Uterus (tissue), 2 donors: ENCODE measurements around the gene MAL.
"Not testable (repeated sequence)": the region's sequence is repeated elsewhere in the genome, so short reads cannot be mapped to it uniquely, and the experiment has no call there.

ENCODE experiments used
- POLR2A ChIP-seq, 2 donors: fragments of 450-650 bp; IDR thresholded peaks; one replicate each; pipeline ENCODE4 v1.6.1; 2016; ENCODE audit warnings: antibody characterized with exemption in 2 of 2, mild to moderate bottlenecking in 1 of 2, moderate library complexity in 1 of 2
- TF ChIP-seq, protein P1 (sequence below), 4 experiments: fragments of 200-600 bp in 2 of 4; fragments of 450-650 bp in 2 of 4; sonication (generic) in 2 of 4; IDR thresholded peaks; one replicate each; pipeline ENCODE4 v1.5.1; 2016 to 2019; ENCODE audit warnings: antibody characterized with exemption in 4 of 4, mild to moderate bottlenecking in 2 of 4, moderate library complexity in 1 of 4

DNA sequence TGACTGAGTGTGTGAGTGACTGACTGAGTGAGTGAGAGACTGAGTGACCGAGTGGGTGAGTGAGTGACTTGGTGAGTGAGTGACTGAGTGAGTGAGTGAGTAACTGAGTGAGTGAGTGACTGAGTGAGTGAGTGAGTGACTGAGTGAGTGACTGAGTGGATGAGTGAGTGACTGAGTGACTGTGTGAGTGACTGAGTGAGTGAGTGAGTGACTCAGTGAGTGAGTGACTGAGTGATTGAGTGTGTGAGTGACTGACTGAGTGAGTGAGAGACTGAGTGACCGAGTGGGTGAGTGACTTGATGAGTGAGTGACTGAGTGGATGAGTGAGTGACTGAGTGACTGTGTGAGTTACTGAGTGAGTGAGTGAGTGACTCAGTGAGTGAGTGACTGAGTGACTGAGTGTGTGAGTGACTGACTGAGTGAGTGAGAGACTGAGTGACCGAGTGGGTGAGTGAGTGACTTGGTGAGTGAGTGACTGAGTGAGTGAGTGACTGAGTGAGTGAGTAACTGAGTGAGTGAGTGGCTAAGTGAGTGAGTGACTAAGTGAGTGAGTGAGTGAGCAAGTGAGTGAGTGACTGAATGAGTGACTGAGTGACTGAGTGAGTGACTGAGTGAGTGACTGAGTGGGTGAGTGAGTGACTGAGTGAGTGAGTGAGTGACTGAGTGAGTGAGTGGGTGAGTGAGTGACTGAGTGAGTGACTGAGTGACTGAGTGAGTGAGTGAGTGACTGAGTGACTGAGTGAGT lies 12.5 kb downstream of the MAL start:
- not testable (repeated sequence) for TF ChIP-seq POLR2A (IDR thresholded peaks at IDR 0.05)
- TF ChIP-seq, protein P1, sequence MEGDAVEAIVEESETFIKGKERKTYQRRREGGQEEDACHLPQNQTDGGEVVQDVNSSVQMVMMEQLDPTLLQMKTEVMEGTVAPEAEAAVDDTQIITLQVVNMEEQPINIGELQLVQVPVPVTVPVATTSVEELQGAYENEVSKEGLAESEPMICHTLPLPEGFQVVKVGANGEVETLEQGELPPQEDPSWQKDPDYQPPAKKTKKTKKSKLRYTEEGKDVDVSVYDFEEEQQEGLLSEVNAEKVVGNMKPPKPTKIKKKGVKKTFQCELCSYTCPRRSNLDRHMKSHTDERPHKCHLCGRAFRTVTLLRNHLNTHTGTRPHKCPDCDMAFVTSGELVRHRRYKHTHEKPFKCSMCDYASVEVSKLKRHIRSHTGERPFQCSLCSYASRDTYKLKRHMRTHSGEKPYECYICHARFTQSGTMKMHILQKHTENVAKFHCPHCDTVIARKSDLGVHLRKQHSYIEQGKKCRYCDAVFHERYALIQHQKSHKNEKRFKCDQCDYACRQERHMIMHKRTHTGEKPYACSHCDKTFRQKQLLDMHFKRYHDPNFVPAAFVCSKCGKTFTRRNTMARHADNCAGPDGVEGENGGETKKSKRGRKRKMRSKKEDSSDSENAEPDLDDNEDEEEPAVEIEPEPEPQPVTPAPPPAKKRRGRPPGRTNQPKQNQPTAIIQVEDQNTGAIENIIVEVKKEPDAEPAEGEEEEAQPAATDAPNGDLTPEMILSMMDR (IDR thresholded peaks at IDR 0.05): not testable (repeated sequence)
